HEK293T (cell line): Measurements from ENCODE around the gene MYOM3.

Experiments used
- CTCF ChIA-PET: fragments of 350-600 bp; formaldehyde crosslinking; extraction: SDS; loops from one replicate; lab custom pipeline; 2021; ENCODE audit warnings: antibody characterized with exemption, inconsistent platforms; lab: Yijun Ruan, JAX
- POLR2A ChIA-PET: fragments of 350-600 bp; formaldehyde crosslinking; extraction: SDS; loops from one replicate; lab custom pipeline; 2020; ENCODE audit warnings: antibody characterized with exemption, inconsistent platforms; lab: Yijun Ruan, JAX
- DNase-seq: peaks from one replicate; pipeline ENCODE4 v3.0.0; 2012; ENCODE audit warnings: mixed read lengths; ENCODE audit errors: extremely low spot score
- ARNT ChIP-seq: fragments of 450-650 bp; IDR thresholded peaks from 2 replicates; pipeline ENCODE4 v1.6.1; 2017; ENCODE audit warnings: mild to moderate bottlenecking
- BHLHE40 ChIP-seq: fragments of 450-650 bp; IDR thresholded peaks from 2 replicates; pipeline ENCODE4 v1.6.1; 2016; ENCODE audit warnings: mild to moderate bottlenecking, moderate library complexity, borderline replicate concordance
- CTBP1 ChIP-seq: fragments of 450-650 bp; IDR thresholded peaks from 2 replicates; pipeline ENCODE4 v1.6.1; 2016; ENCODE audit warnings: borderline replicate concordance
- ELF4 ChIP-seq: fragments of 450-650 bp; IDR thresholded peaks from 2 replicates; pipeline ENCODE4 v1.6.1; 2017; ENCODE audit warnings: antibody characterized with exemption
- FOXA1 ChIP-seq: fragments of 450-650 bp; IDR thresholded peaks from 2 replicates; pipeline ENCODE4 v1.6.1; 2016; ENCODE audit warnings: mild to moderate bottlenecking
- FOXK2 ChIP-seq: fragments of 450-650 bp; IDR thresholded peaks from 2 replicates; pipeline ENCODE4 v1.6.1; 2016; ENCODE audit warnings: mild to moderate bottlenecking
- FOXM1 ChIP-seq: fragments of 450-650 bp; IDR thresholded peaks from 2 replicates; pipeline ENCODE4 v1.6.1; 2017; ENCODE audit warnings: mild to moderate bottlenecking, borderline replicate concordance
- HDGF ChIP-seq: fragments of 450-650 bp; IDR thresholded peaks from 2 replicates; pipeline ENCODE4 v1.6.1; 2017; ENCODE audit warnings: antibody characterized with exemption, borderline replicate concordance
- L3MBTL2 ChIP-seq: fragments of 450-650 bp; conservative IDR thresholded peaks from 2 replicates; pipeline ENCODE4 v1.6.1; 2016; ENCODE audit warnings: mild to moderate bottlenecking
- LEF1 ChIP-seq: fragments of 450-650 bp; IDR thresholded peaks from 2 replicates; pipeline ENCODE4 v1.6.1; 2017; ENCODE audit warnings: mild to moderate bottlenecking, borderline replicate concordance
- NFRKB ChIP-seq: fragments of 450-650 bp; IDR thresholded peaks from 2 replicates; pipeline ENCODE4 v1.6.1; 2016; ENCODE audit warnings: mild to moderate bottlenecking, moderate library complexity
- SP1 ChIP-seq: fragments of 450-650 bp; IDR thresholded peaks from 2 replicates; pipeline ENCODE4 v1.6.1; 2017
- SUZ12 ChIP-seq: fragments of 450-650 bp; IDR thresholded peaks from 2 replicates; pipeline ENCODE4 v1.6.1; 2016; ENCODE audit warnings: mild to moderate bottlenecking
- TARDBP ChIP-seq: fragments of 450-650 bp; IDR thresholded peaks from 2 replicates; pipeline ENCODE4 v1.6.1; 2016
- ZNF384 ChIP-seq: fragments of 450-650 bp; IDR thresholded peaks from 2 replicates; pipeline ENCODE4 v1.6.1; 2016
- TF ChIP-seq, protein P1 (sequence below): fragments of 450-650 bp; IDR thresholded peaks from 2 replicates; pipeline ENCODE4 v1.6.1; 2016

MYOM3 gene

GRCh38 chr1:24101796-24102586 is 9.9 kb downstream of the MYOM3 start:
- no peak for DNase-seq
- ChIA-PET CTCF (no interaction called here), POLR2A (no interaction called here)
- TF ChIP-seq FOXM1 (no peak), CTBP1 (no peak), ARNT (no peak), NFRKB (no peak)

GRCh38 chr1:24100945-24101737 is 10.8 kb downstream of the MYOM3 start:
- DNase-seq = no peak
- ChIA-PET POLR2A (interaction anchor here (1.2 kb wide), 1 partner anchor 357 kb away, joined by 4 read pairs; the partner anchor contains the start of gene ELOA), CTCF (interaction anchor here (0.7 kb wide), 1 partner anchor 976 kb away, joined by 3 read pairs; no protein-coding TSS in a partner anchor)
- TF ChIP-seq FOXK2 (no peak), FOXA1 (no peak), CTBP1 (no peak), ZNF384 (no peak), L3MBTL2 (no peak), ELF4 (no peak), FOXM1 (no peak), ARNT (no peak), LEF1 (no peak), HDGF (no peak), TARDBP (no peak), SUZ12 (no peak), SP1 (no peak)

DNA sequence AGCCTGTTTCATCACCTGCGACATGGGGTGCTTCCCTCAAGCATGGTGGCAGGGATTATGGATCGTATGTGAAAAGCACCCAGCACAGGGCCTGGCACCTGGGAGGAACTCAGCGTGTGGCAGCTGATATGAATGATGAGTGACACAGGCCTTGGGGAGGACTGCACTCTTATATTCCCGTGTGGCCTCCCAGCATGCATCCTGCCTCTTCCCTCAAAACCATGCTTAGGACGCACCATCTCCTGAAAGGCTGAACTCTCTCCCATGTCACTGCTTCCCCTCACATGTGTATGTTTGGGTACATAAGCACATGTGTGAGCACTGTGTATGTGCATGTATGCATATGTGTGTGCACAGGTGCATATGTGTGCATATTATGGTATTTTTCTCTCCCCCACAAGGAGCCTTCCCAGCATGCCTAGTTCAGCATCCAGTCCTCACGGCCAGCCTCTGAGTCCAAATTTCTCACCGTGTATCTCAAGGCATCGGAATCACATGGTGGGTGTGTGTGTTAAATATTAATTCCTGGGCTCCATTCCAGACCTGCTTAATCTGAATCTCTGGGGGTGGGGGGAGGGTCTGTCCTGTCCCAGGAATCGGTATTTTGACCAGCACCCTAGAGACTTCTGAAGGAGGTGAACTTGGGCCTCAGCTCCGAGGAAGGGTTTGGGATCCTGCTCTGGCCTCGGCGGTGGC is 12.8 kb downstream of the MYOM3 start:
- ChIA-PET CTCF (no interaction called here), POLR2A (no interaction called here)
- TF ChIP-seq BHLHE40 (no peak), SP1 (no peak), ZNF384 (no peak), TARDBP (no peak), NFRKB (no peak), FOXK2 (no peak), L3MBTL2 (no peak), LEF1 (no peak)
- TF ChIP-seq, protein P1, sequence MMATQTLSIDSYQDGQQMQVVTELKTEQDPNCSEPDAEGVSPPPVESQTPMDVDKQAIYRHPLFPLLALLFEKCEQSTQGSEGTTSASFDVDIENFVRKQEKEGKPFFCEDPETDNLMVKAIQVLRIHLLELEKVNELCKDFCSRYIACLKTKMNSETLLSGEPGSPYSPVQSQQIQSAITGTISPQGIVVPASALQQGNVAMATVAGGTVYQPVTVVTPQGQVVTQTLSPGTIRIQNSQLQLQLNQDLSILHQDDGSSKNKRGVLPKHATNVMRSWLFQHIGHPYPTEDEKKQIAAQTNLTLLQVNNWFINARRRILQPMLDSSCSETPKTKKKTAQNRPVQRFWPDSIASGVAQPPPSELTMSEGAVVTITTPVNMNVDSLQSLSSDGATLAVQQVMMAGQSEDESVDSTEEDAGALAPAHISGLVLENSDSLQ = no peak
- no peak for DNase-seq

DNA sequence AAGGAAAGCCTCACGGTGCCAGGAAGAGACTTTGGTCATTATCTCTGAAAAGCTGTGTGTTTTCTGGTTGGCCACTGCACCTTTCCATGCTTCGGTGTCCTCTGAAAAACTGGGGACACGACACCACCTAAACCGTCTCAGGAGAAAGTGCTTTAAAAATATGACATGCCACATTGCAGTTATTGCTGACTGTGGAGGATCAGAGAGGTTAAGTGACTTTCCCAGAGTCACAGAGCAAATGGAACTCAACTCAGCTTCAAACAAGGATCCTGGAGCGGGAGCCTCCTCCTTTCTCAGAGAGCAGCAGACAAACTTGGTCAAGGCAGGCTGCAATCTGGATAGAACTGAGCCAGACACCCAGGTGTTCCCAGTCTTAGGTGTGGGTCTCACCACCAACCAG is 13.8 kb downstream of the MYOM3 start:
- CTCF ChIA-PET = no interaction called here
- no peak for DNase-seq
- TF ChIP-seq BHLHE40 (no peak), L3MBTL2 (no peak), ARNT (no peak), HDGF (no peak), LEF1 (no peak), NFRKB (no peak), FOXA1 (no peak), TARDBP (no peak)
- POLR2A ChIA-PET = no interaction called here

DNA sequence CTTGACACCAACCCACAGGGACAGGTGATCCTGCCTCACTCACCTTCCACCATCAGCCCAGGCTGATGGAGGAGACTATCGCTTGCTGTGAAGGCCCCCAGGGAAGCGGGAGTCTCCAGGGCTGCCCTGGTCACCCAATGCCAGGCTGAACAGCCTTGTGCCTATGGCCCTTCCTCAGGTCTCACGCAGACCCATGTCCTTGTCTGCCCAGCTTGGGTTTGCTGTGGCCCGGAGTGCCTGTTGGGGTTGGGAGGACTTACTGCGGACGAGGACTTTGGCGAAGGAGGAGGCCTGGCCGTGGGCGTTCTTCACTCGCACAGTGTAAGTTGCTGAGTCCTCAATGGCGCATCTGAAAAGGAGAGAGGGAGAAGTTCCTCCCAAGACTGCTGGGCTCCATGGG is 14.3 kb downstream of the MYOM3 start:
- DNase-seq = no peak
- CTCF ChIA-PET = no interaction called here
- POLR2A ChIA-PET = no interaction called here
- TF ChIP-seq SP1 = no peak
- no peak for TF ChIP-seq CTBP1
- TF ChIP-seq FOXK2 = no peak
- no peak for TF ChIP-seq ELF4
- TF ChIP-seq HDGF = no peak
- no peak for TF ChIP-seq L3MBTL2
- TF ChIP-seq NFRKB = no peak
- no peak for TF ChIP-seq TARDBP
- TF ChIP-seq, protein P1 = no peak
- TF ChIP-seq BHLHE40 = no peak
- TF ChIP-seq ZNF384 = no peak
- TF ChIP-seq FOXA1 = no peak
- no peak for TF ChIP-seq LEF1
- TF ChIP-seq SUZ12 = no peak
- TF ChIP-seq ARNT = no peak
- no peak for TF ChIP-seq FOXM1

GRCh38 chr1:24096739-24097103 is 15.2 kb downstream of the MYOM3 start:
- CTCF ChIA-PET = no interaction called here
- POLR2A ChIA-PET = no interaction called here

More at GRCh38 chr1:24096739-24097103, 15.2 kb downstream of the MYOM3 start:
- TF ChIP-seq, protein P1 = no peak
- TF ChIP-seq ZNF384 = no peak
- no peak for TF ChIP-seq FOXK2
- TF ChIP-seq ELF4 = no peak
- TF ChIP-seq HDGF = no peak
- no peak for TF ChIP-seq CTBP1
- TF ChIP-seq LEF1 = no peak
- TF ChIP-seq SUZ12 = no peak
- no peak for TF ChIP-seq ARNT
- TF ChIP-seq FOXM1 = no peak
- no peak for TF ChIP-seq NFRKB
- no peak for DNase-seq
